HepG2 (cell line): ENCODE measurements around the gene CD163L1. TPM values are rescaled to one million over a fixed set of nuclear protein-coding genes. Genes with fewer than 3 reads are reported as not detected.

Experiments
- ASH2L ChIP-seq: fragments of 300-600, 200-600 bp; sonication (generic); IDR thresholded peaks from 2 replicates; pipeline ENCODE4 v1.7.0; 2017; ENCODE audit warnings: low read depth, mild to moderate bottlenecking, moderate library complexity, mixed read lengths, low read length; ENCODE audit not compliant: insufficient read length
- ATF5 ChIP-seq: sonication (generic); formaldehyde crosslinking; IDR thresholded peaks from 2 replicates; pipeline ENCODE4 v1.4.0; 2020; ENCODE audit warnings: mild to moderate bottlenecking, low read depth, missing genetic modification reagents
- CENPX ChIP-seq: sonication (generic); formaldehyde crosslinking; IDR thresholded peaks from 2 replicates; pipeline ENCODE4 v1.9.0; 2021; ENCODE audit warnings: mild to moderate bottlenecking, missing genetic modification reagents, moderate library complexity
- CHD4 ChIP-seq: fragments of 200-600 bp; sonication (generic); IDR thresholded peaks from 2 replicates; pipeline ENCODE4 v1.7.0; 2017; ENCODE audit warnings: mild to moderate bottlenecking, low read length, borderline replicate concordance
- EHMT2 ChIP-seq: fragments of 200-600 bp; sonication (generic); IDR thresholded peaks from 2 replicates; pipeline ENCODE4 v1.7.0; 2017; ENCODE audit warnings: antibody characterized with exemption, low read depth, low read length, borderline replicate concordance
- ETV5 ChIP-seq: IDR thresholded peaks from 2 replicates; pipeline ENCODE4 v1.6.1; 2018; ENCODE audit warnings: missing biosample characterization, missing genetic modification reagents, inconsistent platforms, borderline replicate concordance
- FOSL2 ChIP-seq: sonication (generic); formaldehyde crosslinking; IDR thresholded peaks from 2 replicates; pipeline ENCODE4 v1.4.0; 2020; ENCODE audit warnings: missing genetic modification reagents
- FOXP1 ChIP-seq, 2 experiments: fragments of 450-650 bp in 1 of 2; IDR thresholded peaks; 2 replicates each; pipeline ENCODE4 v1.6.1; 2017 to 2018; ENCODE audit warnings: antibody characterized with exemption in 1 of 2
- FOXP4 ChIP-seq: sonication (generic); formaldehyde crosslinking; IDR thresholded peaks from 2 replicates; pipeline ENCODE4 v1.4.0; 2020; ENCODE audit warnings: missing genetic modification reagents
- GRHL1 ChIP-seq: sonication (generic); formaldehyde crosslinking; conservative IDR thresholded peaks from 2 replicates; pipeline ENCODE4 v1.8.0; 2022; ENCODE audit warnings: missing genetic modification reagents
- KDM2A ChIP-seq: sonication (generic); formaldehyde crosslinking; IDR thresholded peaks from 2 replicates; pipeline ENCODE4 v1.4.0; 2020; ENCODE audit warnings: low read depth, missing genetic modification reagents, borderline replicate concordance
- KLF9 ChIP-seq: IDR thresholded peaks from 2 replicates; pipeline ENCODE4 v1.6.1; 2016; ENCODE audit warnings: low read depth
- MAFG ChIP-seq: sonication (generic); formaldehyde crosslinking; IDR thresholded peaks from 2 replicates; pipeline ENCODE4 v1.5.1; 2020; ENCODE audit warnings: mild to moderate bottlenecking, missing genetic modification reagents
- NONO ChIP-seq, 2 experiments: fragments of 450-650 bp in 1 of 2; sonication (generic) in 1 of 2; formaldehyde crosslinking in 1 of 2; IDR thresholded peaks in 1 of 2; conservative IDR thresholded peaks in 1 of 2; 2 replicates each; pipeline versions ENCODE4 v1.6.1 to v1.8.0; 2017 to 2022; ENCODE audit warnings: mild to moderate bottlenecking in 1 of 2, missing genetic modification reagents in 1 of 2, moderate library complexity in 1 of 2
- POLR2AphosphoS5 ChIP-seq: IDR thresholded peaks from 2 replicates; pipeline ENCODE4 v1.6.1; 2012; ENCODE audit warnings: low read depth, low read length
- SIX1 ChIP-seq: sonication (generic); formaldehyde crosslinking; IDR thresholded peaks from 2 replicates; pipeline ENCODE4 v1.4.0; 2020; ENCODE audit warnings: missing genetic modification reagents, borderline replicate concordance
- TOPORS ChIP-seq: sonication (generic); formaldehyde crosslinking; IDR thresholded peaks from 2 replicates; pipeline ENCODE4 v1.8.0; 2023; ENCODE audit warnings: mild to moderate bottlenecking, missing genetic modification reagents
- TP53 ChIP-seq: sonication (generic); formaldehyde crosslinking; conservative IDR thresholded peaks from 2 replicates; pipeline ENCODE4 v1.4.0; 2020; ENCODE audit warnings: missing genetic modification reagents
- ZFP36L2 ChIP-seq: sonication (generic); formaldehyde crosslinking; IDR thresholded peaks from 2 replicates; pipeline ENCODE4 v1.4.0; 2020; ENCODE audit warnings: missing genetic modification reagents
- ZFYVE20 ChIP-seq: sonication (generic); formaldehyde crosslinking; IDR thresholded peaks from 2 replicates; pipeline ENCODE4 v1.8.0; 2023; ENCODE audit warnings: low read depth, mild to moderate bottlenecking, moderate library complexity, missing genetic modification reagents, borderline replicate concordance
- ZNF101 ChIP-seq: sonication (generic); formaldehyde crosslinking; IDR thresholded peaks from 2 replicates; pipeline ENCODE4 v1.4.0; 2020; ENCODE audit warnings: mild to moderate bottlenecking, low read depth, missing genetic modification reagents, borderline replicate concordance
- ZNF329 ChIP-seq: sonication (generic); formaldehyde crosslinking; IDR thresholded peaks from 2 replicates; pipeline ENCODE4 v1.9.0; 2021; ENCODE audit warnings: low read depth, mild to moderate bottlenecking, missing genetic modification reagents
- ZNF546 ChIP-seq: sonication (generic); formaldehyde crosslinking; conservative IDR thresholded peaks from 2 replicates; pipeline ENCODE4 v1.8.1; 2023; ENCODE audit warnings: mild to moderate bottlenecking, missing genetic modification reagents
- ZNF549 ChIP-seq: sonication (generic); formaldehyde crosslinking; IDR thresholded peaks from 2 replicates; pipeline ENCODE4 v1.5.0; 2020; ENCODE audit warnings: missing genetic modification reagents
- ZNF558 ChIP-seq: sonication (generic); formaldehyde crosslinking; IDR thresholded peaks from 2 replicates; pipeline ENCODE4 v1.9.0; 2022; ENCODE audit warnings: mild to moderate bottlenecking, missing genetic modification reagents, borderline replicate concordance
- ZNF619 ChIP-seq: sonication (generic); formaldehyde crosslinking; IDR thresholded peaks from 2 replicates; pipeline ENCODE4 v1.4.0; 2020; ENCODE audit warnings: mild to moderate bottlenecking, missing genetic modification reagents
- ZNF773 ChIP-seq: sonication (generic); formaldehyde crosslinking; IDR thresholded peaks from 2 replicates; pipeline ENCODE4 v1.4.0; 2020; ENCODE audit warnings: missing genetic modification reagents, borderline replicate concordance
- ZNF776 ChIP-seq: sonication (generic); formaldehyde crosslinking; IDR thresholded peaks from 2 replicates; pipeline ENCODE4 v1.4.0; 2020; ENCODE audit warnings: mild to moderate bottlenecking, missing genetic modification reagents
- polyA plus RNA-seq, 8 experiments: library from polyadenylated mRNA; depleted of rRNA in 3 of 8; stranded (reverse) in 7 of 8; unstranded in 1 of 8; fragments of >200 nt; fragmentation: Illumina TruSeq in 4 of 8; extraction: Trizol in 4 of 8; gene quantifications; 2 replicates each; pipeline versions ENCODE4 v1.2.1 to v1.2.3, GENCODE V29; 2011 to 2016; ENCODE audit warnings: low read depth in 4 of 8, missing spikeins in 1 of 8, mixed read lengths in 1 of 8; ENCODE audit not compliant: insufficient read depth in 1 of 8
- total RNA-seq, 5 experiments: library from RNA; depleted of rRNA; stranded (reverse); fragments of >200 nt; fragmentation: Illumina TruSeq; extraction: Trizol; gene quantifications; 2 replicates each; pipeline ENCODE4 v1.2.3, GENCODE V29; 2016; ENCODE audit warnings: low read depth in 1 of 5

CD163L1 gene
- total and polyA plus RNA-seq, 2 of the 13 experiments (the other 11 are each of a cell fraction or from before 2014, with no cell fraction given): 3.4 to 6.8 TPM

- TF ChIP-seq FOXP4 (CRISPR knock-in tag): no peak
- no peak for TF ChIP-seq ZNF558 (CRISPR knock-in tag)
- no peak for TF ChIP-seq FOXP1 (IDR thresholded peaks at IDR 0.05)
- no peak for TF ChIP-seq FOXP1 (CRISPR knock-in tag; IDR thresholded peaks at IDR 0.05)
- peak; percentile 44; the same call in 1 of the 2 replicates for TF ChIP-seq ETV5 (CRISPR knock-in tag)
- no peak for TF ChIP-seq ZNF101 (CRISPR knock-in tag)
- TF ChIP-seq ZNF776: no peak
- TF ChIP-seq TOPORS (CRISPR knock-in tag): no peak
- no peak for TF ChIP-seq SIX1 (CRISPR knock-in tag)
- no peak for TF ChIP-seq GRHL1 (CRISPR knock-in tag)
- no peak for TF ChIP-seq CENPX (CRISPR knock-in tag)
- TF ChIP-seq ZFP36L2: no peak
- TF ChIP-seq ZNF549 (CRISPR knock-in tag): no peak
- TF ChIP-seq ZNF619 (CRISPR knock-in tag): no peak
- TF ChIP-seq EHMT2: no peak
- no peak for TF ChIP-seq KDM2A (CRISPR knock-in tag)
- TF ChIP-seq TP53: no peak
- no peak for TF ChIP-seq NONO (IDR thresholded peaks at IDR 0.05)
- TF ChIP-seq NONO (CRISPR knock-in tag; conservative IDR thresholded peaks at IDR 0.05): no peak
- no peak for TF ChIP-seq MAFG (CRISPR knock-in tag)
- no peak for TF ChIP-seq CHD4
- TF ChIP-seq FOSL2 (CRISPR knock-in tag): peak; percentile 77
- TF ChIP-seq KLF9 (CRISPR knock-in tag): no peak
- 0 out of 2 replicates have a peak, but pooled peaks have one; percentile 36 for TF ChIP-seq ZNF329
- TF ChIP-seq ZNF546 (CRISPR knock-in tag): no peak
- no peak for TF ChIP-seq ATF5 (CRISPR knock-in tag)
- TF ChIP-seq ZFYVE20 (CRISPR knock-in tag): no peak
- no peak for TF ChIP-seq ZNF773
- peak; percentile 61 for TF ChIP-seq POLR2AphosphoS5
- peak; percentile 29 for TF ChIP-seq ASH2L
Observed at GRCh38 chr12:7369274-7369729, 74.7 kb downstream of the CD163L1 start (continued).
